HG03039 (cell line): ENCODE results near the gene SSBP4.

Experiments used
- ATAC-seq: cut with Tn5 transposase; IDR thresholded peaks from one replicate; pipeline ENCODE4 v1.9.1; 2021; ENCODE audit warnings: mild to moderate bottlenecking, moderate library complexity; ENCODE audit not compliant: unreplicated experiment

The SSBP4 gene

GRCh38 chr19:18419699-18420460, 682 bp downstream of the SSBP4 start:
- ATAC-seq = peak; percentile 9

- ATAC-seq = no peak
Observed at GRCh38 chr19:18420930-18421329, 1.7 kb downstream of the SSBP4 start.

GRCh38 chr19:18421371-18421959, 2.3 kb downstream of the SSBP4 start:
- ATAC-seq = no peak

- no peak for ATAC-seq
Observed at GRCh38 chr19:18422530-18423191, 3.5 kb downstream of the SSBP4 start.

- ATAC-seq = no peak
Observed at GRCh38 chr19:18423258-18424020, 4.2 kb downstream of the SSBP4 start.

GRCh38 chr19:18424122-18424889, 5.1 kb downstream of the SSBP4 start:
- no peak for ATAC-seq

- ATAC-seq = no peak
Observed at GRCh38 chr19:18424890-18425514, 5.8 kb downstream of the SSBP4 start.

- no peak for ATAC-seq
Observed at GRCh38 chr19:18425515-18426415, 6.6 kb downstream of the SSBP4 start.

- ATAC-seq = no peak
Observed at GRCh38 chr19:18426416-18426767, 7.2 kb downstream of the SSBP4 start.

- ATAC-seq = no peak
Observed at GRCh38 chr19:18427080-18427742, 8.0 kb downstream of the SSBP4 start.

- no peak for ATAC-seq
Observed at GRCh38 chr19:18427743-18428113, 8.5 kb downstream of the SSBP4 start.

- ATAC-seq = no peak
Observed at GRCh38 chr19:18428173-18428786, 9.1 kb downstream of the SSBP4 start.

GRCh38 chr19:18428787-18429674, 9.8 kb downstream of the SSBP4 start:
- ATAC-seq = no peak

GRCh38 chr19:18429717-18430416, 10.7 kb downstream of the SSBP4 start:
- ATAC-seq = no peak

GRCh38 chr19:18430417-18431144, 11.4 kb downstream of the SSBP4 start:
- no peak for ATAC-seq
